Neural cell (in vitro differentiated cells): Measurements from ENCODE around the gene RUNDC3A. TPM values are rescaled to one million over a fixed set of nuclear protein-coding genes. Genes with fewer than 3 reads are reported as not detected.

Experiments used
- H2AFZ ChIP-seq: fragments of 200-600, 300-800 bp; sonication (generic), shearing (Covaris generic); 2 replicates; pipeline ENCODE4 v1.6.0; 2014; ENCODE audit warnings: low read depth, mild to moderate bottlenecking, antibody characterized with exemption, low read length, moderate library complexity
- H3F3A ChIP-seq: fragments of 200-600 bp; shearing (Covaris generic); 2 replicates; pipeline ENCODE4 v1.6.1; 2016; ENCODE audit warnings: mild to moderate bottlenecking, moderate library complexity, mixed read lengths, antibody characterized with exemption, low read length; ENCODE audit not compliant: insufficient read depth, poor library complexity, severe bottlenecking
- H3K27ac ChIP-seq: fragments of 200-600, 300-800 bp; sonication (generic), shearing (Covaris generic); 2 replicates; pipeline ENCODE4 v1.5.1; 2014; ENCODE audit warnings: mild to moderate bottlenecking, low read length, moderate library complexity
- H3K27me3 ChIP-seq: fragments of 300-800, 200-600 bp; sonication (generic), shearing (Covaris generic); 2 replicates; pipeline ENCODE4 v1.6.0; 2014; ENCODE audit warnings: mild to moderate bottlenecking, low read depth, low read length, moderate library complexity; ENCODE audit not compliant: insufficient read depth
- H3K36me3 ChIP-seq: fragments of 300-800, 200-600 bp; sonication (generic), shearing (Covaris generic); 2 replicates; pipeline ENCODE4 v1.5.1; 2014; ENCODE audit warnings: mild to moderate bottlenecking, antibody characterized with exemption, low read length, moderate library complexity; ENCODE audit not compliant: insufficient read depth
- H3K4me2 ChIP-seq: fragments of 300-800, 200-600 bp; sonication (generic), shearing (Covaris generic); 2 replicates; pipeline ENCODE4 v1.6.0; 2014; ENCODE audit warnings: mild to moderate bottlenecking, low read length
- H3K4me3 ChIP-seq: fragments of 300-800, 200-600 bp; sonication (generic), shearing (Covaris generic); 2 replicates; pipeline ENCODE4 v1.5.1; 2014; ENCODE audit warnings: mild to moderate bottlenecking, low read length, moderate library complexity
- H3K79me2 ChIP-seq: fragments of 200-600 bp; shearing (Covaris generic); replicated peaks from 2 replicates; pipeline ENCODE4 v1.6.0; 2014; ENCODE audit warnings: mild to moderate bottlenecking, low read length, moderate library complexity; ENCODE audit not compliant: insufficient read depth
- H3K9ac ChIP-seq: fragments of 300-800, 200-600 bp; sonication (generic), shearing (Covaris generic); 2 replicates; pipeline ENCODE4 v1.6.1; 2016; ENCODE audit warnings: mild to moderate bottlenecking, low read length, mixed read lengths
- H3K9me2 ChIP-seq: fragments of 200-600 bp; shearing (Covaris generic); 2 replicates; pipeline ENCODE4 v1.6.1; 2016; ENCODE audit warnings: mild to moderate bottlenecking, low read length, mixed read lengths; ENCODE audit not compliant: insufficient read depth
- H3K9me3 ChIP-seq: fragments of 200-600, 300-800 bp; sonication (generic), shearing (Covaris generic); 2 replicates; pipeline ENCODE4 v1.6.1; 2016; ENCODE audit warnings: mild to moderate bottlenecking, mixed run types, low read length, moderate library complexity, mixed read lengths
- H4K20me1 ChIP-seq: fragments of 200-600 bp; shearing (Covaris generic); 2 replicates; pipeline ENCODE4 v1.6.1; 2016; ENCODE audit warnings: mild to moderate bottlenecking, mixed run types; ENCODE audit not compliant: insufficient read depth
- EP300 ChIP-seq: fragments of 450-650 bp; conservative IDR thresholded peaks from 2 replicates; pipeline ENCODE4 v1.6.1; 2014; ENCODE audit warnings: antibody characterized with exemption, mild to moderate bottlenecking, moderate library complexity; ENCODE audit not compliant: poor library complexity, severe bottlenecking
- EZH2 ChIP-seq: fragments of 200-600, 300-800 bp; shearing (Covaris generic), sonication (generic); IDR thresholded peaks from 2 replicates; pipeline ENCODE4 v1.6.1; 2014; ENCODE audit warnings: antibody characterized with exemption, low read length, borderline replicate concordance, mild to moderate bottlenecking; ENCODE audit not compliant: insufficient read depth, poor library complexity, severe bottlenecking
- MXI1 ChIP-seq: fragments of 450-650 bp; conservative IDR thresholded peaks from 2 replicates; pipeline ENCODE4 v1.6.1; 2014; ENCODE audit warnings: antibody characterized with exemption, mild to moderate bottlenecking; ENCODE audit not compliant: poor library complexity, severe bottlenecking
- POLR2AphosphoS5 ChIP-seq: IDR thresholded peaks from 2 replicates; pipeline ENCODE4 v1.6.1; 2012
- RAD21 ChIP-seq: fragments of 450-650 bp; conservative IDR thresholded peaks from 2 replicates; pipeline ENCODE4 v1.6.1; 2014; ENCODE audit warnings: antibody characterized with exemption, mild to moderate bottlenecking, moderate library complexity
- REST ChIP-seq: IDR thresholded peaks from 2 replicates; pipeline ENCODE4 v1.6.1; 2012; ENCODE audit warnings: borderline replicate concordance
- SMC3 ChIP-seq: fragments of 450-650 bp; conservative IDR thresholded peaks from 2 replicates; pipeline ENCODE4 v1.6.1; 2014; ENCODE audit warnings: antibody characterized with exemption, mild to moderate bottlenecking, moderate library complexity; ENCODE audit not compliant: poor library complexity
- TAF1 ChIP-seq: IDR thresholded peaks from 2 replicates; pipeline ENCODE4 v1.6.1; 2012; ENCODE audit warnings: low read depth
- polyA plus RNA-seq: library from polyadenylated mRNA; depleted of rRNA; stranded (reverse); fragments of >200 nt; gene quantifications from 2 replicates; pipeline ENCODE4 v1.2.3, GENCODE V29; 2014
- TF ChIP-seq, protein P1 (sequence below): fragments of 450-650 bp; IDR thresholded peaks from 2 replicates; pipeline ENCODE4 v1.5.1; 2014; ENCODE audit warnings: antibody characterized with exemption, mild to moderate bottlenecking, moderate library complexity; ENCODE audit not compliant: poor library complexity, severe bottlenecking

RUNDC3A gene
- polyA plus RNA-seq, 1 donor from 2014 or later = 279 TPM

- Histone ChIP-seq H3K36me3 (no peaks in the 10 kb centered on the region), H3K27ac (no peak overlapping the region)
- no peak for TF ChIP-seq RAD21
- no peak for TF ChIP-seq POLR2AphosphoS5
- TF ChIP-seq SMC3 = no peak
- no peak for TF ChIP-seq EZH2
- no peak for TF ChIP-seq MXI1
- no peak for TF ChIP-seq TAF1
- no peak for TF ChIP-seq EP300
- TF ChIP-seq, protein P1, sequence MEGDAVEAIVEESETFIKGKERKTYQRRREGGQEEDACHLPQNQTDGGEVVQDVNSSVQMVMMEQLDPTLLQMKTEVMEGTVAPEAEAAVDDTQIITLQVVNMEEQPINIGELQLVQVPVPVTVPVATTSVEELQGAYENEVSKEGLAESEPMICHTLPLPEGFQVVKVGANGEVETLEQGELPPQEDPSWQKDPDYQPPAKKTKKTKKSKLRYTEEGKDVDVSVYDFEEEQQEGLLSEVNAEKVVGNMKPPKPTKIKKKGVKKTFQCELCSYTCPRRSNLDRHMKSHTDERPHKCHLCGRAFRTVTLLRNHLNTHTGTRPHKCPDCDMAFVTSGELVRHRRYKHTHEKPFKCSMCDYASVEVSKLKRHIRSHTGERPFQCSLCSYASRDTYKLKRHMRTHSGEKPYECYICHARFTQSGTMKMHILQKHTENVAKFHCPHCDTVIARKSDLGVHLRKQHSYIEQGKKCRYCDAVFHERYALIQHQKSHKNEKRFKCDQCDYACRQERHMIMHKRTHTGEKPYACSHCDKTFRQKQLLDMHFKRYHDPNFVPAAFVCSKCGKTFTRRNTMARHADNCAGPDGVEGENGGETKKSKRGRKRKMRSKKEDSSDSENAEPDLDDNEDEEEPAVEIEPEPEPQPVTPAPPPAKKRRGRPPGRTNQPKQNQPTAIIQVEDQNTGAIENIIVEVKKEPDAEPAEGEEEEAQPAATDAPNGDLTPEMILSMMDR = no peak
- TF ChIP-seq REST = no peak
Observed at GRCh38 chr17:44311562-44312181, 3.3 kb downstream of the RUNDC3A start.

DNA sequence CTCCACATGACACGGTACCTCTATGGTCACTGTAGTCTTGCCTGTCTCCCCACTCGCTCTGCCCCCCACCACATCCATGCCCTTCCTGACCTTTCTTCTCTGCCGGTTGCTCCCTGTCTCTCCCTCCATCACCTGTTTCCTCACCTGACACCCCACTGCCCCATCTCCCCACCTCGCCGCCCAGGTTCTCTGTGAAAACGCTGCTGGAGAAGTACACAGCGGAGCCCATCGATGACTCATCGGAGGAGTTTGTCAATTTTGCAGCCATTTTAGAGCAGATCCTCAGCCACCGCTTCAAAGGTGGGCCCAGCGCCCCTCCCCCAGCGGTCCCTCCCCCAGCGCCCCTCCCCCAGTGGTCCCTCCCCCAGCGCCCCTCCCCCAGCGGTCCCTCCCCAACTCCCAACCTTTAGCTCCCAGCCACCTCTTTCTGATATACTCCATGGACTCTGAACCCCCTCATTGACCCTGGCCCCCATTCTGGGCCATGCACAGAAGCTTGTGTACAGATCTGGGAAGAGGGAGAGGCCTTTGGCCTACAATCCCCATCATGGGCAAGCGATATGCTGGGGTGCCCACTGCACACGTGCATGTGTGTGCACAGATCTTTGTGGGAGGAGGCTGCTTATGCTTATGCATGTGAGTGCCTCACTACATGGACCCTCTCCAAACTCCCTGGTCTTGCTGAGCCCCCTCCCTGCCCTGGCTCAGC is 4.1 kb downstream of the RUNDC3A start:
- peaks cover 30% of the 10 kb centered on the region for H3K79me2 ChIP-seq
- no peak overlapping the region for H3K27ac ChIP-seq
- H3K4me3 ChIP-seq = peak overlapping the region; percentile 96
- no peak overlapping the region for H2AFZ ChIP-seq
- TF ChIP-seq EZH2 (no peak), POLR2AphosphoS5 (no peak), RAD21 (no peak), TAF1 (no peak), EP300 (no peak), MXI1 (no peak), SMC3 (no peak), REST (no peak)
- TF ChIP-seq, protein P1 = no peak
- H3K36me3 ChIP-seq = peaks cover 4% of the 10 kb centered on the region
- no peak overlapping the region for H3K4me2 ChIP-seq
- peaks cover 6% of the 10 kb centered on the region for H4K20me1 ChIP-seq
- H3K9me2 ChIP-seq = no peaks in the 10 kb centered on the region
- no peaks in the 10 kb centered on the region for H3F3A ChIP-seq
- no peak overlapping the region for H3K9ac ChIP-seq
- H3K27me3 ChIP-seq = peaks cover 18% of the 10 kb centered on the region
- no peaks in the 10 kb centered on the region for H3K9me3 ChIP-seq

More at GRCh38 chr17:44311562-44312181, 3.3 kb downstream of the RUNDC3A start:
- H2AFZ ChIP-seq = no peak overlapping the region
- no peak overlapping the region for H3K9ac ChIP-seq
- H4K20me1 ChIP-seq = peaks cover 6% of the 10 kb centered on the region
- peak overlapping the region; percentile 96 for H3K4me3 ChIP-seq
- no peak overlapping the region for H3K4me2 ChIP-seq
- H3K27me3 ChIP-seq = peaks cover 18% of the 10 kb centered on the region
- H3K9me3 ChIP-seq = no peaks in the 10 kb centered on the region
- H3F3A ChIP-seq = no peaks in the 10 kb centered on the region
- peaks cover 30% of the 10 kb centered on the region for H3K79me2 ChIP-seq
- H3K9me2 ChIP-seq = no peaks in the 10 kb centered on the region
